PC-9 (cell line): ENCODE measurements around the gene ZNF493. TPM values are rescaled to one million over a fixed set of nuclear protein-coding genes. Genes with fewer than 3 reads are reported as not detected.

Source experiments
- BruUV-seq: library from RNA; stranded (reverse); fragments of 400-500 nt; replicated peaks from 2 replicates; lab custom pipeline; 2021; lab: Mats Ljungman, UMichigan
- CTCF ChIA-PET: fragments of 300-600 bp; sonication (Branson Sonifier 250); formaldehyde crosslinking; loops from one replicate; lab custom pipeline; 2022; ENCODE audit warnings: antibody characterized with exemption; lab: Charles Lee
- POLR2A ChIA-PET: fragments of 300-600 bp; sonication (Branson Sonifier 250); formaldehyde crosslinking; loops from one replicate; lab custom pipeline; 2022; ENCODE audit warnings: antibody characterized with exemption; ENCODE audit not compliant: unreplicated experiment; lab: Charles Lee
- DNase-seq, 2 experiments: peaks; one replicate each; pipeline versions ENCODE4 v3.0.0 to v3.0.0-alpha.2; 2015 to 2022; ENCODE audit warnings: mixed read lengths in 1 of 2
- H2AFZ ChIP-seq: fragments of 200-600 bp; sonication (generic); 2 replicates; pipeline ENCODE4 v1.8.1; 2017; ENCODE audit warnings: antibody characterized with exemption
- H3F3A ChIP-seq: fragments of 200-600 bp; sonication (generic); 2 replicates; pipeline ENCODE4 v1.8.1; 2017; ENCODE audit warnings: antibody characterized with exemption, mild to moderate bottlenecking, low read depth; ENCODE audit not compliant: insufficient read depth
- H3K27ac ChIP-seq: fragments of 200-600 bp; sonication (generic); 2 replicates; pipeline ENCODE4 v1.6.1; 2016; ENCODE audit warnings: mixed run types
- H3K27me3 ChIP-seq: fragments of 200-600 bp; sonication (generic); 2 replicates; pipeline ENCODE4 v1.6.1; 2016; ENCODE audit warnings: low read depth, mixed run types; ENCODE audit not compliant: insufficient read depth
- H3K36me3 ChIP-seq: fragments of 200-600 bp; sonication (generic); 2 replicates; pipeline ENCODE4 v1.6.1; 2016; ENCODE audit warnings: low read depth, mixed run types
- H3K4me1 ChIP-seq: fragments of 200-600 bp; sonication (generic); replicated peaks from 2 replicates; pipeline ENCODE4 v1.6.1; 2016; ENCODE audit warnings: mixed run types; ENCODE audit not compliant: insufficient read depth
- H3K4me2 ChIP-seq: fragments of 200-600 bp; sonication (generic); 2 replicates; pipeline ENCODE4 v1.6.1; 2017; ENCODE audit warnings: mixed run types
- H3K4me3 ChIP-seq: fragments of 200-600 bp; sonication (generic); 2 replicates; pipeline ENCODE4 v1.6.1; 2016; ENCODE audit warnings: mixed run types
- H3K79me2 ChIP-seq: fragments of 200-600 bp; sonication (generic); 2 replicates; pipeline ENCODE4 v1.6.1; 2017; ENCODE audit warnings: low read depth, mixed run types
- H3K9me2 ChIP-seq: fragments of 200-600 bp; sonication (generic); 2 replicates; pipeline ENCODE4 v1.8.1; 2017; ENCODE audit warnings: mild to moderate bottlenecking; ENCODE audit not compliant: insufficient read depth
- H3K9me3 ChIP-seq: fragments of 200-600 bp; sonication (generic); 2 replicates; pipeline ENCODE4 v1.8.1; 2016; ENCODE audit warnings: low read depth; ENCODE audit not compliant: insufficient read depth
- H4K20me1 ChIP-seq: fragments of 200-600 bp; sonication (generic); 2 replicates; pipeline ENCODE4 v1.8.1; 2017; ENCODE audit not compliant: insufficient read depth
- EZH2 ChIP-seq: fragments of 200-600 bp; sonication (generic); IDR thresholded peaks from 2 replicates; pipeline ENCODE4 v1.8.0; 2017; ENCODE audit warnings: antibody characterized with exemption, low read depth
- intact Hi-C: fragments of 100-400 bp; cut with micrococcal nuclease; formaldehyde crosslinking; loops from one replicate; pipeline ENCODE4 v1.10.0; 2022; ENCODE audit not compliant: unreplicated experiment
- total RNA-seq: library from RNA; stranded (reverse); gene quantifications from 2 replicates; pipeline ENCODE4 v1.2.3, GENCODE V29; 2021
- TF ChIP-seq, protein P1 (sequence below): fragments of 200-600 bp; sonication (generic); conservative IDR thresholded peaks from 2 replicates; pipeline ENCODE4 v1.6.1; 2017; ENCODE audit warnings: mixed run types, antibody characterized with exemption, mild to moderate bottlenecking, moderate library complexity

The ZNF493 gene
- total RNA-seq, 1 experiment from 2014 or later = 14.5 TPM

DNA sequence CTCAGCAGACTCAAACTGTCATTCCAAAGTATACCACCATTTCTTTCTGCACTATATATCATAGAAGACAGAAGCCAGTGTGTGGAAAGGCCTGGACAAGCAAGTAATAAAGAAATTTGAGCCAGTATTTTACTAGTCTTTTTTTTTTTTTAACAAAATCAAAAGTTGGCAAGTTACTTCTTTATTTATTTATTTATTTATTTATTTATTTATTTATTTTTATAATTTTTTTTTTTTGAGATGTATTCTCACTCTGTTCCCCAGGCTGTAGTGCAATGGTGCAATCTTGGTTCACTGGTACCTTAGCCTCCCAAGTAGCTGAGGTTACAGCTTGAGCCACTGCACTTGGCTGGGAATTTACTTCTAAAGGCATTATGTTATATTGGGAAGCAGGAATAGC, 25.3 kb downstream of the ZNF493 start:
- no peak for DNase-seq
- no peak overlapping the region for H3K4me2 ChIP-seq
- no peaks in the 10 kb centered on the region for H3F3A ChIP-seq
- H4K20me1 ChIP-seq = no peaks in the 10 kb centered on the region
- no peaks in the 10 kb centered on the region for H3K36me3 ChIP-seq
- H3K9me3 ChIP-seq = peaks cover 71% of the 10 kb centered on the region
- no TSS peak for BruUV-seq
- intact Hi-C loops = no loop called here
- H3K4me3 ChIP-seq = no peak overlapping the region
- ChIA-PET POLR2A (no interaction called here), CTCF (no interaction called here)
- no peaks in the 10 kb centered on the region for H3K9me2 ChIP-seq
- no peak overlapping the region for H3K27ac ChIP-seq
- no peaks in the 10 kb centered on the region for H3K4me1 ChIP-seq
- TF ChIP-seq EZH2 = no peak
- TF ChIP-seq, protein P1, sequence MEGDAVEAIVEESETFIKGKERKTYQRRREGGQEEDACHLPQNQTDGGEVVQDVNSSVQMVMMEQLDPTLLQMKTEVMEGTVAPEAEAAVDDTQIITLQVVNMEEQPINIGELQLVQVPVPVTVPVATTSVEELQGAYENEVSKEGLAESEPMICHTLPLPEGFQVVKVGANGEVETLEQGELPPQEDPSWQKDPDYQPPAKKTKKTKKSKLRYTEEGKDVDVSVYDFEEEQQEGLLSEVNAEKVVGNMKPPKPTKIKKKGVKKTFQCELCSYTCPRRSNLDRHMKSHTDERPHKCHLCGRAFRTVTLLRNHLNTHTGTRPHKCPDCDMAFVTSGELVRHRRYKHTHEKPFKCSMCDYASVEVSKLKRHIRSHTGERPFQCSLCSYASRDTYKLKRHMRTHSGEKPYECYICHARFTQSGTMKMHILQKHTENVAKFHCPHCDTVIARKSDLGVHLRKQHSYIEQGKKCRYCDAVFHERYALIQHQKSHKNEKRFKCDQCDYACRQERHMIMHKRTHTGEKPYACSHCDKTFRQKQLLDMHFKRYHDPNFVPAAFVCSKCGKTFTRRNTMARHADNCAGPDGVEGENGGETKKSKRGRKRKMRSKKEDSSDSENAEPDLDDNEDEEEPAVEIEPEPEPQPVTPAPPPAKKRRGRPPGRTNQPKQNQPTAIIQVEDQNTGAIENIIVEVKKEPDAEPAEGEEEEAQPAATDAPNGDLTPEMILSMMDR = no peak
- H3K27me3 ChIP-seq = no peaks in the 10 kb centered on the region
- no peaks in the 10 kb centered on the region for H3K79me2 ChIP-seq
- H2AFZ ChIP-seq = no peak overlapping the region

DNA sequence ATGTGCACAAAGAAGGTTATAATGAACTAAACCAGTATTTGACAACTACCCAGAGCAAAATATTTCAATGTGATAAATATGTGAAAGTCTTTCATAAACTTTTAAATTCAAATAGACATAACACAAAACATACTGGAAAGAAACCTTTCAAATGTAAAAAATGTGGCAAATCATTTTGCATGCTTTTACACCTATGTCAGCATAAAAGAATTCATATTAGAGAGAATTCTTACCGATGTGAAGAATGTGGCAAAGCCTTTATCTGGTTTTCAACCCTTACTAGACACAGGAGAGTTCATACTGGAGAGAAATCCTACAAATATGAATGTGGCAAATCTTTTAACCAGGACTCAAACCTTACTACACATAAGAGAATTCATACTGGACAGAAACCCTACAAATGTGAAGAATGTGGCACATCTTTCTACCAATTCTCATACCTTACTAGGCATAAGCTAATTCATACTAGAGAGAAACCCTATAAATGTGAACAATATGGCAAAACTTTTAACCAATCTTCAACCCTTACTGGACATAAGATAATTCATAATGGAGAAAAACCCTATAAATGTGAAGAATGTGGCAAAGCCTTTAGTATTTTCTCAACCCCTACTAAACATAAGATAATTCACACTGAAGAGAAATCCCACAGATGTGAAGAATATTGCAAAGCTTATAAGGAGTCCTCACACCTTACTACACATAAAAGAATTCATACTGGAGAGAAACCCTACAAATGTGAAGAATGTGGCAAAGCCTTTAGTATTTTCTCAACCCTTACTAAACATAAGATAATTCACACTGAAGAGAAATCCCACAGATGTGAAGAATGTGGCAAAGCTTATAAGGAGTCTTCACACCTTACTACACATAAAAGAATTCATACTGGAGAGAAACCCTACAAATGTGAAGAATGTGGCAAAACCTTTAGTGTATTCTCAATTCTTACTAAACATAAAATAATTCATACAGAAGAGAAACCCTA, 26.4 kb downstream of the ZNF493 start:
- Histone ChIP-seq H3K79me2 (no peaks in the 10 kb centered on the region), H3F3A (no peaks in the 10 kb centered on the region), H3K4me2 (no peak overlapping the region), H3K9me3 (peaks cover 75% of the 10 kb centered on the region), H3K27me3 (no peaks in the 10 kb centered on the region), H3K27ac (no peak overlapping the region), H3K36me3 (no peaks in the 10 kb centered on the region), H3K9me2 (no peaks in the 10 kb centered on the region), H3K4me1 (no peaks in the 10 kb centered on the region), H3K4me3 (no peak overlapping the region), H2AFZ (no peak overlapping the region), H4K20me1 (no peaks in the 10 kb centered on the region)
- no peak for TF ChIP-seq EZH2
- TF ChIP-seq, protein P1 = no peak
- intact Hi-C loops = no loop called here
- DNase-seq = no peak
- POLR2A ChIA-PET = no interaction called here
- CTCF ChIA-PET = no interaction called here
- no TSS peak for BruUV-seq

DNA sequence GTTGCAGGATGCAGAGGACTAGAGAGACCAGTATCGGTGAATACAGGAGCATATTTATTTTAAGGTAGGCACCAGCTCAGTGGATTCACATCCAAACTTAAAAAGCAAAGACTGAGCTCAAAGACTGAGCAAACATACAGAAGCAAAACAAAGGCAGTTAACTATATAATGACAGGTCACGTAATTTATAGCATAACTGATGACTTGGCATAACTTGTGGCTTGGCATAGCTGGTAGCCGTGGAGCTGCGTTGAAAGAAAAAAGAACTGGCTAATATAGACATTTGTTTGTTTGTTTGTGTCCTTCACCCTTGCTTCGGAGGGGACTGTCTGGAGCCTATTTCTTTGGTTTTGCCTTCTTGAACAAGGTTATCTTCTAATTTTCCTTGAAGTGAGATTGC, 33.7 kb downstream of the ZNF493 start:
- no peak for DNase-seq
- Histone ChIP-seq H3K4me1 (no peaks in the 10 kb centered on the region), H3K4me3 (no peak overlapping the region), H3K27me3 (no peaks in the 10 kb centered on the region), H3K9me3 (peaks cover 21% of the 10 kb centered on the region), H3K36me3 (no peaks in the 10 kb centered on the region), H2AFZ (no peak overlapping the region), H3K4me2 (no peak overlapping the region), H3K79me2 (no peaks in the 10 kb centered on the region), H3K27ac (no peak overlapping the region), H3K9me2 (no peaks in the 10 kb centered on the region), H3F3A (no peaks in the 10 kb centered on the region), H4K20me1 (no peaks in the 10 kb centered on the region)
- intact Hi-C loops = no loop called here
- ChIA-PET CTCF (no interaction called here), POLR2A (no interaction called here)
- no peak for TF ChIP-seq EZH2
- TF ChIP-seq, protein P1 = no peak
- BruUV-seq = no TSS peak
